ENCODE results near the gene CD300LG. TPM values are rescaled to one million over a fixed set of nuclear protein-coding genes. Genes with fewer than 3 reads are reported as not detected.

The CD300LG gene
- total RNA-seq, 2 experiments from 2014 or later: not detected

- Mint-ChIP-seq H3K27ac (no peak overlapping the region), H3K36me3 (ENCODE audit: low read depth) (no peaks in the 10 kb centered on the region), H3K4me3 (no peak overlapping the region), H3K9me3 (no peaks in the 10 kb centered on the region), H3K4me1 (no peaks in the 10 kb centered on the region), H3K27me3 (peaks cover 15% of the 10 kb centered on the region)
- POLR2A ChIA-PET: no interaction called here
- DNase-seq: no peak
- CTCF ChIA-PET: interaction anchor here (0.6 to 1.9 kb wide), 11 partner anchors 8 to 302 kb away, joined by 3 to 7 read pairs (median 4); no protein-coding TSS in a partner anchor
Observed at GRCh38 chr17:43845766-43846165, 1.2 kb upstream of the CD300LG start.

DNA sequence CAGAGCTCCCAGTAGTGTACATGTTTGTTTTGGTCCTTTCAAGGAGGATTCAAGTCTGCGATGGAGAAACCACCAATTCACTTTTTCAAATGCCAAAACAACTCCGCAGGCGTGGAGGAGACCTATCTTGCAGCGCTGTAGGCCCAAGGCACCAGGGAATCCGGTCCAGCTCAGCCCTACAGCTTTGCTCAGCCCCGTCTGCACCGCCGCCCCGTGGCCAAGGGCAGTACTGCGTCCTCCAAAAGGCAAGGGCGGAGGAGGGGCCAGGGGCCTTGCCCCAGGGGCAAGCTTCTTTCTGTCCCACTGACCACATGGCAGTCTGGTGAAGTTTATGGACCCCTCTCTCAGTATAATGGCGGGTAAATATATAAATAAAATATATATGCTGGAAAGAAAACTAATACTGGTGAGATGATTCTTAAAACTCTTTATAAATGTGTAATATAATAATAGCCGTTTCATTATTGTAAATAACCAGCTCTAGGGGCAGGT lies 709 bp upstream of the CD300LG start:
- no peaks in the 10 kb centered on the region for H3K9me3 Mint-ChIP-seq
- ChIA-PET POLR2A (no interaction called here), CTCF (interaction anchor here (0.6 to 1.9 kb wide), 11 partner anchors 8 to 303 kb away, joined by 3 to 7 read pairs (median 4); no protein-coding TSS in a partner anchor)
- H3K4me1 Mint-ChIP-seq: no peaks in the 10 kb centered on the region
- H3K27me3 Mint-ChIP-seq: peaks cover 15% of the 10 kb centered on the region
- H3K27ac Mint-ChIP-seq: no peak overlapping the region
- no peak overlapping the region for H3K4me3 Mint-ChIP-seq
- no peaks in the 10 kb centered on the region for H3K36me3 Mint-ChIP-seq (ENCODE audit: low read depth)
- peak; percentile 75 for DNase-seq

- Mint-ChIP-seq H3K27ac (no peak overlapping the region), H3K4me1 (no peaks in the 10 kb centered on the region), H3K4me3 (no peak overlapping the region), H3K27me3 (peaks cover 9% of the 10 kb centered on the region), H3K36me3 (ENCODE audit: low read depth) (no peaks in the 10 kb centered on the region), H3K9me3 (no peaks in the 10 kb centered on the region)
- no peak for DNase-seq
- POLR2A ChIA-PET: no interaction called here
- CTCF ChIA-PET: no interaction called here
Observed at GRCh38 chr17:43848601-43849000, 1.6 kb downstream of the CD300LG start.

- H3K36me3 Mint-ChIP-seq (ENCODE audit: low read depth): no peaks in the 10 kb centered on the region
- DNase-seq: no peak
- H3K27me3 Mint-ChIP-seq: peaks cover 9% of the 10 kb centered on the region
- no peak overlapping the region for H3K27ac Mint-ChIP-seq
- no peak overlapping the region for H3K4me3 Mint-ChIP-seq
- no peaks in the 10 kb centered on the region for H3K4me1 Mint-ChIP-seq
- POLR2A ChIA-PET: no interaction called here
- no peaks in the 10 kb centered on the region for H3K9me3 Mint-ChIP-seq
- CTCF ChIA-PET: interaction anchor here (0.6 kb wide), 1 partner anchor 155 kb away, joined by 4 read pairs; no protein-coding TSS in a partner anchor
Observed at GRCh38 chr17:43849116-43849515, 2.1 kb downstream of the CD300LG start.

DNA sequence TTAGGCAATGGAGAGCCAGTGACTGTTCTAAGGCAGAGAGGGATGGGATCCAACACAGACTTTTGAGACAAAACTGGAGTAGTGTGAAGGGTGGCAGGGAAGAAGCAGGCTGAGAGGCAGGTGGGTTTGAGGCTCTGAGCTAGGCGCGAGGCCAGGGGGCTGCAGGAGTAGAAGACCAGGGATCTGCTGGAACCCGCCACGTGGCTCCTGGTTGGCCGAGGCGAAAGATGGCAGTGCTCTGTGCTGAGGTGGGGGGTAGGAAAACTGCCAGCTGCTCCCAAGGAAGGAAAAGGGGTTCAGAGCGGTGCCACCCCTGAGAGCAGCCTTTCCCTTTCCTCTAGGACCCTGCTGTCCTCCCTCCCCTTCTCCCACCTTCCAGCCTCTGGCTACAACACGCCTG lies 5.6 kb downstream of the CD300LG start:
- ChIA-PET CTCF (interaction anchor here (1.4 kb wide), 1 partner anchor 12 kb away, joined by 3 read pairs; no protein-coding TSS in a partner anchor), POLR2A (no interaction called here)
- H3K27ac Mint-ChIP-seq: no peak overlapping the region
- DNase-seq: no peak
- H3K9me3 Mint-ChIP-seq: no peaks in the 10 kb centered on the region
- no peak overlapping the region for H3K4me3 Mint-ChIP-seq
- no peaks in the 10 kb centered on the region for H3K36me3 Mint-ChIP-seq (ENCODE audit: low read depth)
- no peaks in the 10 kb centered on the region for H3K4me1 Mint-ChIP-seq
- H3K27me3 Mint-ChIP-seq: peaks cover 3% of the 10 kb centered on the region

DNA sequence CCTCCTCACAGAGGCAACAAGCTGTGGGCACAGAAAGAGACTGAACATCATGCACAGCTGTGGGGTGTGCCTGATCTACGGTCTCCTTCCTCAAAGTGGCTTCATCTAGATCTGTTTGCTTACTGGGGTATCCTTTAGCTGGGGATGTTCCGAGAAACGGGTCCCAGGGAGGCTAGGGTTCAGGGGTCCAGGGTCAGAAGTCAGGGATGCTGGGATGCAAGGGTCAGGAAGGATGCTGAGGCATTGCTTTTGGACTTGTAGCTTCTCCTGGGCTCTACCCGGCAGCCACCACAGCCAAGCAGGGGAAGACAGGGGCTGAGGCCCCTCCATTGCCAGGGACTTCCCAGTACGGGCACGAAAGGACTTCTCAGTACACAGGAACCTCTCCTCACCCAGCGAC lies 6.6 kb downstream of the CD300LG start:
- ChIA-PET CTCF (interaction anchor here (0.6 to 1.4 kb wide), 3 partner anchors 11 to 31 kb away, joined by 3 read pairs; no protein-coding TSS in a partner anchor), POLR2A (no interaction called here)

DNA sequence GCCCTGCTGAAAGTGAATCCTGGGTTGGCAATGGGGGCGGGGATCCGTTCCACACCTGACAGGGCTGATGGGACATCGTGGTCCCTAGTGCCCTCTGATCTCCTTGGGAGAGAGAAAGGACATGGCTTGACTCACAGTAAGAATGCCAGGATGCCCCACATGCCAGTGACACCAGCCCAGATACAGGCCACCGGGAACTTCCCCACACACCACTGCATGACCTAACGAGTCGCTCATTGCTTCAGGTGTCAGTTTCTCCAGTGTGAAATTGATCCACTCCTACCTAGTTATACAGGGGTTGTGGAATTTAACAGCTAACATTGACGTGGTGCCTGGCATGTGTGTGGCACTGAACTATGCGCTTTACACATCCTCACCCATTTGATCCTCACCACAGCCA lies 7.5 kb downstream of the CD300LG start:
- POLR2A ChIA-PET: no interaction called here
- H3K36me3 Mint-ChIP-seq (ENCODE audit: low read depth): no peaks in the 10 kb centered on the region
- H3K4me1 Mint-ChIP-seq: no peaks in the 10 kb centered on the region
- CTCF ChIA-PET: interaction anchor here (1.6 kb wide), 1 partner anchor 8 kb away, joined by 6 read pairs; no protein-coding TSS in a partner anchor
- H3K27me3 Mint-ChIP-seq: peaks cover 2% of the 10 kb centered on the region
- DNase-seq: no peak
- no peak overlapping the region for H3K27ac Mint-ChIP-seq
- no peaks in the 10 kb centered on the region for H3K9me3 Mint-ChIP-seq
- no peak overlapping the region for H3K4me3 Mint-ChIP-seq

More for the DNA sequence above, 6.6 kb downstream of the CD300LG start:
- H3K27me3 Mint-ChIP-seq: peaks cover 2% of the 10 kb centered on the region
- no peaks in the 10 kb centered on the region for H3K9me3 Mint-ChIP-seq
- no peaks in the 10 kb centered on the region for H3K4me1 Mint-ChIP-seq
- no peak overlapping the region for H3K4me3 Mint-ChIP-seq
- no peak for DNase-seq
- H3K27ac Mint-ChIP-seq: no peak overlapping the region
- no peaks in the 10 kb centered on the region for H3K36me3 Mint-ChIP-seq (ENCODE audit: low read depth)

GRCh38 chr17:43855061-43855460 lies 8.1 kb downstream of the CD300LG start:
- no peaks in the 10 kb centered on the region for H3K36me3 Mint-ChIP-seq (ENCODE audit: low read depth)
- no peak overlapping the region for H3K4me3 Mint-ChIP-seq
- no peaks in the 10 kb centered on the region for H3K9me3 Mint-ChIP-seq
- ChIA-PET CTCF (interaction anchor here (1.6 kb wide), 1 partner anchor 9 kb away, joined by 6 read pairs; no protein-coding TSS in a partner anchor), POLR2A (no interaction called here)
- H3K4me1 Mint-ChIP-seq: no peaks in the 10 kb centered on the region
- no peak overlapping the region for H3K27ac Mint-ChIP-seq
- H3K27me3 Mint-ChIP-seq: peaks cover 2% of the 10 kb centered on the region
- DNase-seq: no peak

DNA sequence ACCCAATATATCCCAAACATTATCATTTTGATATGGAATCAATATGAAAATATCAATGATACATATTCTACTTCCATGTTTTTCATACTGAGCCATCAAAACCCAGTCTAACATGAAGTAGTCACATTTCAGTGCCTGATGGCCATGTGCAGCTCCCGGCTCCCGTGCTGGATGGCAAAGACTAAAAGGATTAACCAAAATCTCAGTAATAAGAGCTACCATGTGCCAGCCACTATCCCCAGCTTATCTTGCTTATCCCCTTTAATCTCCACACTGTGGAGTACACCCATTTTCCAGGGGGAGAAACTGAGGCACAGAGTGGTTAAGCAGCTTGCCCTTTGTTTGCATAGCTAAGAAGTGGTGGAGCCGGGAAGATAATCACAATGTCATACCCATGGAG lies 9.2 kb downstream of the CD300LG start:
- H3K27ac Mint-ChIP-seq: no peak overlapping the region
- CTCF ChIA-PET: interaction anchor here (1.8 to 2.4 kb wide), 2 partner anchors 10 to 22 kb away, joined by 7 to 8 read pairs; partner anchors contain the start of gene CD300LG
- no peaks in the 10 kb centered on the region for H3K4me1 Mint-ChIP-seq
- no peak overlapping the region for H3K4me3 Mint-ChIP-seq
- no peaks in the 10 kb centered on the region for H3K9me3 Mint-ChIP-seq
- POLR2A ChIA-PET: no interaction called here
- no peaks in the 10 kb centered on the region for H3K36me3 Mint-ChIP-seq (ENCODE audit: low read depth)
- H3K27me3 Mint-ChIP-seq: peaks cover 2% of the 10 kb centered on the region
- DNase-seq: no peak

GRCh38 chr17:43857141-43857540 lies 10.2 kb downstream of the CD300LG start:
- H3K4me3 Mint-ChIP-seq: no peak overlapping the region
- POLR2A ChIA-PET: no interaction called here

GRCh38 chr17:43857957-43858600 lies 11.1 kb downstream of the CD300LG start:
- Mint-ChIP-seq H3K27me3 (peaks cover 2% of the 10 kb centered on the region), H3K27ac (no peak overlapping the region), H3K4me1 (no peaks in the 10 kb centered on the region), H3K4me3 (no peak overlapping the region), H3K9me3 (no peaks in the 10 kb centered on the region), H3K36me3 (ENCODE audit: low read depth) (no peaks in the 10 kb centered on the region)
- CTCF ChIA-PET: interaction anchor here (2.4 kb wide), 1 partner anchor 20 kb away, joined by 8 read pairs; no protein-coding TSS in a partner anchor
- POLR2A ChIA-PET: no interaction called here
- DNase-seq: no peak

More at GRCh38 chr17:43857141-43857540, 10.2 kb downstream of the CD300LG start:
- no peaks in the 10 kb centered on the region for H3K36me3 Mint-ChIP-seq (ENCODE audit: low read depth)
- H3K27me3 Mint-ChIP-seq: peaks cover 2% of the 10 kb centered on the region
- H3K9me3 Mint-ChIP-seq: no peaks in the 10 kb centered on the region
- CTCF ChIA-PET: interaction anchor here (1.1 to 2.4 kb wide), 3 partner anchors 11 to 162 kb away, joined by 3 to 8 read pairs (median 7); partner anchors contain the start of gene CD300LG
- no peak overlapping the region for H3K27ac Mint-ChIP-seq
- no peaks in the 10 kb centered on the region for H3K4me1 Mint-ChIP-seq
- no peak for DNase-seq

GRCh38 chr17:43860077-43860725 lies 13.2 kb downstream of the CD300LG start:
- Mint-ChIP-seq H3K4me3 (no peak overlapping the region), H3K27ac (no peak overlapping the region), H3K9me3 (no peaks in the 10 kb centered on the region), H3K36me3 (ENCODE audit: low read depth) (no peaks in the 10 kb centered on the region), H3K27me3 (peaks cover 6% of the 10 kb centered on the region), H3K4me1 (no peaks in the 10 kb centered on the region)
- no peak for DNase-seq
- CTCF ChIA-PET: interaction anchor here (1.4 kb wide), 1 partner anchor 18 kb away, joined by 3 read pairs; no protein-coding TSS in a partner anchor
- POLR2A ChIA-PET: no interaction called here

All from activated CD4-positive, alpha-beta T cell treated with anti-CD3 and anti-CD28 coated beads, Interleukin-2, amount 10 ng/mL, durations not matched to agents 7 days and 5 days (primary cell).